IPS DF 19.7 (cell line): ENCODE data around the gene ZNF513.

Source experiments
- DNase-seq: peaks from one replicate; pipeline ENCODE4 v3.0.0-alpha.2; 2013; ENCODE audit warnings: low read depth, low spot score

ZNF513 gene

DNA sequence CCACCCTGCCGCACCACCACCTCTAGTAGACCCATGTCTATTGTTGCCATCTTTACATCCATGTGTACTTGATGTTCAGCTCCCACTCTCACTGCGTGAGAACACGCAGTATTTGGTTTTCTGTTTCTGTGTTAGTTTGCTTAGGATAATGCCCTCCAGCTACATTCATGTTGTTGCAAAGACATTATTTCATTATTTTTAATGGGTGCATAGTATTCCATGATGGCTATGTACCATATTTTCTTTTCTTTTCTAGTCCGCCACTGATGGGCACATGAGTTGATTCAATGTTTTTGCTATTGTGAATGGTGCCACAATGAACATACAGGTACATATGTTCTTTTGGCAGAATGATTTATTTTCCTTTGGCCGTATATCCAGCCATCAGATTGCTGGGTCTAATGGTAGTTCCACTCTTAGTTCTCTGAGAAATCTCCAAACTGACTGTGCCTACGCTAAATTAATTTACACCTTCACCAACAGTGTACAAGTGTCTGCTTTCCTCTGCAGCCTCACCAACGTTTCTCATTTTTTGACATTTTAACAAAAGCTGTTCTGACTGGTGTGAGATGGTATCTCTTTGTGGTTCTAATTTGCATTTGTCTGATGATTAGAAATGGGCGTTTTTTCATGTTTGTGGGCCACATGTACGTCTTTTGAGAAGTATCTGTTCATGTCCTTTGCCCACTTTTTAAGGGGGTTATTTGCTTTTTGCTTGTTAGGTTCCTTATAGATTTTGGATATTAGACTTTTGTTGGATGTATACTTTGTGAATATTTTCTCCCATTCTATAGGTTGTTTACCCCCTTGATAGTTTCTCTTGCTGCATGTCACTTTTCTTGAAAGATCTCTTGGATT, 10.5 kb upstream of the ZNF513 start:
- DNase-seq, result no peak

DNA sequence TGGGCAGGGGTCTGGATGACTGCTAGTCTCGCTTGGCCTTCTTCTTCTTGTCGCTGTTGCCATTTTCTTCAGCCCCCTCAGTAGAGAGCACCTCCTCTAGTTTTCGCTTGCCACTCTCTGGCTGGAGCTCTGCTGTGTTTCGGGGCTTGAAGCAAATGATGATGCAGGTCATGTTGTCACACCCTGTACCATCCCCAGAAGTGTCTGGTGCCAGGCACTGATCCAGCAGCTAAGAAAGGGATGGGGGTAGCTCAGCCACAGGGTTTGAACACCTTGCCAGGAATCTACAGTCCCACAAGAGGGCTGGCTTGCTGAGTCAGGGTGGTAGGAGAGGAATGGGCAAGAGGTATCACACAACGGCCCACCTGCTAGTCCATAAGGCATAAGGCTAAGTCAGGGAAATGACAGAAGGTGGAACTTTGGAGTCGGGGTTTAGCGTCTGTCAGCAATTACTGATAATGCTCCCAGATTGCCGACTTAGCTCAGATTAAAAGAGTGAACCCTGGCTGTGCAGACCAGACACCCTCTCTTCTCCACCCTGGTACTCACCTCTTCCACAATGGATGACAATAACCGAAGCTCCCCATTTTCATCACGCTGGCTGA, 1.1 kb upstream of the ZNF513 start:
- DNase-seq, result no peak

DNA sequence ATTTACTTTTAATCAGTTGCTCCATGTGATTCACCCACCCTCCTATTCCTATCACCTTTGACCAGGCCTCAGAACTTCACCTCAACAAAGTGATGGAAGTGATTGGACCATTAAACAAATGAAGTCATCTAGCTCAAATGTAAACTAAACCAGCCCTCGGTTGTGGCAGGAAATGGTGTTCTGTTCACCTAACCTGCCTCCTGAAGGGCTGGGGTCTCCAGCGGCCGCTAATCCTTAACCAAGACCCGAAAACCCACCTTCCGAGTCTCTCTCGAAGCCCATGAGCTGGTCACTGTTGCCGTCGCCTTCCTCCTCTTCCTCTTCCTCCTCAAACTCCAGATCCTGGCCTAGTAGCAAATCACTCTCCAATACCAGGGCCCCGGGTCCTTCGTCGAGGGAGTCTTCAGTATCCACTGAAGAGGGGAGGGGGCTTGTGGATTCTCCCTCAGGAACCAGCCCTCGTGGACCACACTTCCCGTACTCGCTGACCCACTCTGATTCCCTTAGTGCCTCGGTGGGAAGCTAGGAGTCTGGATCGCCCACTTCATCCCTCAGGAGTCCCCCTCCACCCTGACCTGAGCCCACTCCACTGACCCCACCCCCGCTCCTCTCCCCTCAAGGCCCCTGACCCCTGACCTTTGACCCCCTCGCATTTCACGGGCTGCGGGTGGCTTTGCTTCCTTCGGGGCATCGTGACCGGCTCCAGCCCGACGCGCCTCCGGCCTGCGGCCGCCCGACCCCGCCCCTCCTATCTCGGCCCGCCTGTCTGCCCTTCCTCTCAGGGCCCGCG, 503 bp downstream of the ZNF513 start:
- DNase-seq, result no peak

GRCh38 chr2:27379383-27379835, 1.1 kb downstream of the ZNF513 start:
- no peak for DNase-seq

DNA sequence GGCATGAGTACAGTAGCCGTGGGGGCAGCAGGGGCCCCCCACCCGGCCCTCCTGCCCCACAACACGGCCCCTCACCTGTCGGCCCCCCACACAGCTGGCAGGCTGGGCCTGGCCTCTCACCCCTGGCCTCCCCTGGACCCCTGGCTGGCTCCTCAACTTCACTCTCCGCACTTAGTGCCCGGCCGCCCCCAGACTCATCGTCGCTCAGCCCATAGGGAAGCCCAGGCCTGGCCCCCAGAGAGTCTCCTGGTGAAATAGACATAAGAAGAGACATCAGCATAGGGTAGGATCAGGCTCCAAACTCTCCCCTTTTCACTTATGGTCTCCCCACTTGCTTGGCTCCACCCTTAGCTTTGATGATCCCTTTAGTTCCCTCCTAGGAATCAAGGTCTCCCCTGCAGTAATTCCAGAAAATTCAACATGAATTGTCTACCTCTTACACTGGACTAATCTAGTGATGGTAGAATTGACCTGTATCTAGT, 1.7 kb downstream of the ZNF513 start:
- no peak for DNase-seq

GRCh38 chr2:27378096-27378808, 2.3 kb downstream of the ZNF513 start:
- DNase-seq, result no peak

DNA sequence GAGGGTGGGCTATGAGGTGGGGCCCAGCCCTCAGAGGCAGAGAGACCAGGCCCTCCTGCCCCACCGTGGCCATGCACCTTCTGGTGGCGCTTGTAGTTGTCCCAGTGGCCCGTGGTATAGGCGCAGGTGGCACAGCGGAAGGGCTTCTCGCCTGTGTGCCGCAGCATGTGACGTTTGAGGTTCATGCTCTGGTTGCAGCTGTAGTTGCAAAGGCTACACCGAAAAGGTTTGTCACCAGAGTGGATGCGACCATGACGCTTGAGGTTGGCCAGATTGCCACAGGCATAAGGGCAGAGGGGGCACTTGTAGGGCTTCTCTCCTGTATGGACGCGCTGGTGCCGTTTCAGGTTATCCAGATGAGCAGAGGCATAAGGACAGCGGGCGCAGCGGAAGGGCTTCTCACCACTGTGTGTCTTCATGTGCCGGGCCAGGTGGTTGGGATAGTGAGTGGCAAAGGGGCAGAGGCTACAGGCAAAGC, 2.9 kb downstream of the ZNF513 start:
- no peak for DNase-seq

- DNase-seq, result no peak
Observed at GRCh38 chr2:27376866-27377617, 3.5 kb downstream of the ZNF513 start.

GRCh38 chr2:27376151-27376865, 4.2 kb downstream of the ZNF513 start:
- no peak for DNase-seq

DNA sequence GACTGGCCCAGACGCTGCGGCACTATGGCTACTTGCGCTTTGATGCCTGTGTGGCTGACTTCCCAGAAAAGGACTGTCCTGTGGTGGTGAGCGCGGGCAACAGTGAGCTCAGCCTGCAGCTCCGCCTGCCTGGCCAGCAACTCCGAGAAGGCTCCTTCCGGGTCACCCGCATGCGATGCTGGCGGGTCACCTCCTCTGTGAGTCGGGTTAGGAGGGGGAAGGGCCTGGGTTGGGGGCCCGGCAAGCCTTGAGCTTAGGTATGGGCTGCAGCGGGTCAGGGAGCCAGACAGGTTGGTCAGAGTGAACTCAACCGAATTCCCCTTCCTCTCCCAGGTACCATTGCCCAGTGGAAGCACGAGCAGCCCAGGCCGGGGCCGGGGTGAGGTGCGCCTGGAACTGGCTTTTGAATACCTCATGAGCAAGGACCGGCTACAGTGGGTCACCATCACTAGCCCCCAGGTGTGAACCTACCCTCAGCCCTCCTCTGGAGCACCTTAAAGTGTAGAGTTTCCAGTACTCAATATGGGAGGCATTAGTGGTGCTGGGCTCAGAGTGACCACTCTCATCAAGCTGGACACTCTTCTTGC, 4.9 kb downstream of the ZNF513 start:
- no peak for DNase-seq

DNA sequence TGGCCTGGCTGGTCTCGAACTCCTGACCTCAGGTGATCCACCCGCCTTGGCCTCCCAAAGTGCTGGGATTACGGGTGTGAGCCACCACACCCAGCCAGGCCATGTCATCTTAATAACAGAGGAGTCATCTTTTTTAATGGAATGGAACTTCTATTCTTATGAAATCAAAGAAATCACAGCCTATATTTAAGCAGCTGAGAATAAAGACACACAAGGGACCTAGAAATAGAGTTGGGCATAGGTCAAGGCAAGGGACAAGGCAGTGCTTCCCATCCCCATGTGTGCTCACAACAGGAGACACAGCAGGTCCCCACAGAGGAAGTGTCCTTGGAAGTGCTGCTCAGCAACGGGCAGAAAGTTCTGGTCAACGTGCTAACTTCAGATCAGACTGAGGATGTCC, 7.0 kb downstream of the ZNF513 start:
- no peak for DNase-seq

DNA sequence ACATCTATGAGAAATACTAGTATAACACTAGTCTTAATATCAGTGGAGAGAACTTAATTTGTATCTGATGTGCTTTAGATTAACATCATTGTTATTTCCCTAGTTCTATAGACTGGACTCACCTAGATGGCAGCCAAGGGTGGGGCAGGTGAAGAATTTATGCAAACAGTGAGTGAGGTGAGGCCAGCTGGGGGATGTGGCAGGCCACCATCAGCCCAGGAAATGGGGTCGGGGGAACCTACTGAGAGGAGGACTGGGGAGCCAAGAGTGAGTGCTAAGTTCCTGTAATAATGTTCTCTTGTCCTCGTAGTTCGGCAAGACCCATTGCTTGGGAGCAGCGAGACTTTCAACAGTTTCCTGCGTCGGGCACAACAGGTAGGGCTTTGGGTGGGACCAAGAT, 7.6 kb downstream of the ZNF513 start:
- DNase-seq, result no peak

DNA sequence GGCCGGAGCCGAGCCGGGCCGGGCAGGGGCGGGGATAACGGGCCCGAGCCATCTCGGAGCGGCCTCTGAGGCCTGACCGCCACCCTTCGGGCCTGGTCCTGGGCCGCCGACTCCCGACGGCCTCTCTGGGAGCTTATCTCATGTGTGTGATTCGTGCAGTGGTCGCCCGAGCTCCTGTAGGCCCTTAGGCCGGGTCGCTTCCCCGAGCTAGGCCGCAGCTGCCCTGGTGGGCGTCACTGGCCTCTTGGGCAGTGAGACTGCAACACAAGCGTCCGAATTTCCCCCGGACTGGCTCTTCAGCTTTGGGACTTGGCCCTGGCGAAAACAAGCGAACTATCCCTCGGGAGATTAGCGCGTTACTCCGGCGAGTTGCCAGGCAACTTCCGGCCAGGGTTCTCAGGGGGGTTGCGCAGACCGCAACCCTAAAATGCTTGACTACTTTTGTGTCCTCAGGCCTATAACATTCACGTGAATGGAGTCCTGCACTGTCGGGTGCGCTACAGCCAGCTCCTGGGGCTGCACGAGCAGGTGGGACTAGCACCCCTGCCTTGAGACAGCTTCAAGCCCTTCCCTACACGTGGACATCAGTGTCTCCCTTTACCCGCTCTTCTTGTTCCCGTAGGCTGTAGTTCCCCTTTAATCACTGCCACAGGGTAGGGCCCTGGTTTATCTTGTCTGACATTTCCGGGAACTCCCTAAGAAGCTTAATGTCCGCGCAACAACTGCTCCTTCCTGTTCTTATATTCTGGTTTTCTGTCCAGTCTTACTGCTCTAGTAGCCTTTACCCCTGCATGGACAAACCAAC, 9.5 kb downstream of the ZNF513 start:
- no peak for DNase-seq

GRCh38 chr2:27370026-27370815, 10.3 kb downstream of the ZNF513 start, which contains the start of the genes EIF2B4 and SNX17:
TSS of gene EIF2B4 (minus strand) at chr2:27370338. CDS start at chr2:27370314, 24 bp downstream.
TSS of gene SNX17 (plus strand) at chr2:27370616. CDS start at chr2:27370744, 128 bp downstream.
- DNase-seq, result peak; percentile 92

- no peak for DNase-seq
Observed at GRCh38 chr2:27369471-27370025, 11.0 kb downstream of the ZNF513 start.

GRCh38 chr2:27363933-27364332, 16.6 kb downstream of the ZNF513 start:
- DNase-seq, result no peak

- no peak for DNase-seq
Observed at GRCh38 chr2:27362678-27363420, 17.7 kb downstream of the ZNF513 start.
